Keratinocyte (primary cell): ENCODE results near the gene TPTE. TPM values are rescaled to one million over a fixed set of nuclear protein-coding genes. Genes with fewer than 3 reads are reported as not detected.
"Not testable (repeated sequence)": the region's sequence is repeated elsewhere in the genome, so short reads cannot be mapped to it uniquely, and the experiment has no call there.

Source experiments
- DNase-seq: peaks from one replicate; pipeline ENCODE4 v3.0.0-alpha.2; 2011; ENCODE audit warnings: low read depth, missing footprints, low spot score
- FAIRE-seq: peaks from 2 replicates; lab custom pipeline; 2011; peaks lifted over from hg19 to GRCh38; lab: Jason Lieb, UNC
- H2AFZ ChIP-seq: 2 replicates; pipeline ENCODE4 v1.6.0; 2012; ENCODE audit warnings: low read length, control low read depth, inconsistent platforms; ENCODE audit not compliant: control insufficient read depth
- H3K27ac ChIP-seq: 2 replicates; pipeline ENCODE4 v1.5.1; 2011; ENCODE audit warnings: low read length; ENCODE audit not compliant: control insufficient read depth, insufficient read depth
- H3K27me3 ChIP-seq: 3 replicates; pipeline ENCODE4 v1.6.0; 2011; ENCODE audit warnings: low read length; ENCODE audit not compliant: control insufficient read depth, insufficient read depth; ENCODE audit errors: extremely low read depth
- H3K36me3 ChIP-seq, 2 experiments: 2 replicates in 1 of 2; 3 replicates in 1 of 2; pipeline ENCODE4 v1.5.1; 2011; ENCODE audit warnings: low read length in 2 of 2, mild to moderate bottlenecking in 1 of 2; ENCODE audit not compliant: control insufficient read depth in 2 of 2, insufficient read depth in 2 of 2; ENCODE audit errors: extremely low read depth in 1 of 2
- H3K4me1 ChIP-seq: 3 replicates; pipeline ENCODE4 v1.5.1; 2011; ENCODE audit warnings: low read length; ENCODE audit not compliant: control insufficient read depth, insufficient read depth; ENCODE audit errors: extremely low read depth
- H3K4me2 ChIP-seq: 3 replicates; pipeline ENCODE4 v1.6.0; 2011; ENCODE audit warnings: low read depth, low read length; ENCODE audit not compliant: control insufficient read depth, insufficient read depth; ENCODE audit errors: extremely low read depth
- H3K4me3 ChIP-seq, 3 experiments: fragments of 200-600 bp in 1 of 3; sonication (generic) in 1 of 3; 2 replicates in 2 of 3; 3 replicates in 1 of 3; pipeline ENCODE4 v1.5.1; 2011 to 2016; ENCODE audit warnings: low read length in 3 of 3, mild to moderate bottlenecking in 3 of 3, control low read depth in 2 of 3, inconsistent platforms in 1 of 3, low read depth in 1 of 3, mixed read lengths in 1 of 3, mixed run types in 1 of 3, moderate library complexity in 1 of 3; ENCODE audit not compliant: control insufficient read depth in 2 of 3, insufficient read depth in 2 of 3; ENCODE audit errors: extremely low read depth in 1 of 3
- H3K79me2 ChIP-seq: 2 replicates; pipeline ENCODE4 v1.6.0; 2012; ENCODE audit warnings: low read length; ENCODE audit not compliant: control insufficient read depth, insufficient read depth
- H3K9ac ChIP-seq: 3 replicates; pipeline ENCODE4 v1.6.0; 2011; ENCODE audit warnings: low read length; ENCODE audit not compliant: control insufficient read depth, insufficient read depth; ENCODE audit errors: extremely low read depth
- H3K9me1 ChIP-seq: 3 replicates; pipeline ENCODE4 v1.6.0; 2011; ENCODE audit warnings: low read length; ENCODE audit not compliant: control insufficient read depth, insufficient read depth; ENCODE audit errors: extremely low read depth
- H3K9me3 ChIP-seq: 2 replicates; pipeline ENCODE4 v1.5.1; 2012; ENCODE audit warnings: low read depth, low read length; ENCODE audit not compliant: control insufficient read depth
- H4K20me1 ChIP-seq: 3 replicates; pipeline ENCODE4 v1.6.0; 2011; ENCODE audit warnings: low read length; ENCODE audit not compliant: control insufficient read depth, insufficient read depth; ENCODE audit errors: extremely low read depth
- CTCF ChIP-seq, 3 experiments: IDR thresholded peaks in 1 of 3; conservative IDR thresholded peaks in 1 of 3; optimal IDR thresholded peaks in 1 of 3; 2 replicates in 2 of 3; 3 replicates in 1 of 3; pipeline versions ENCODE3 to v1.5.1; 2011; ENCODE audit warnings: low read length in 3 of 3, mild to moderate bottlenecking in 3 of 3, moderate library complexity in 2 of 3, control low read depth in 1 of 3, inconsistent platforms in 1 of 3; ENCODE audit not compliant: insufficient read depth in 2 of 3; ENCODE audit errors: extremely low read depth in 1 of 3
- EZH2 ChIP-seq: IDR thresholded peaks from one replicate; pipeline ENCODE4 v1.6.1; 2012; ENCODE audit warnings: inconsistent platforms, mild to moderate bottlenecking, low read length, moderate library complexity
- dilution Hi-C: fragments of 300-500 bp; cut with MboI; formaldehyde crosslinking; loops from one replicate; pipeline ENCODE4 v1.7.0; 2020; ENCODE audit warnings: low sequenced_read_pairs; ENCODE audit not compliant: extremely low pct_ligation_motif_present
- polyA minus RNA-seq, 3 experiments: library from RNA; depleted of rRNA, polyadenylated mRNA; stranded (reverse); fragments of >200 nt; gene quantifications; 1 replicate in 1 of 3; 2 replicates in 1 of 3; 3 replicates in 1 of 3; pipeline ENCODE4 v1.2.3, GENCODE V29; 2011
- polyA plus RNA-seq, 5 experiments: library from polyadenylated mRNA; depleted of rRNA in 3 of 5; stranded (reverse) in 3 of 5; stranded (forward) in 1 of 5; unstranded in 1 of 5; fragments of >200 nt; gene quantifications; 1 replicate in 1 of 5; 2 replicates in 3 of 5; 3 replicates in 1 of 5; pipeline versions ENCODE4 v1.2.1 to v1.2.3, GENCODE V29; 2011 to 2012; ENCODE audit warnings: missing spikeins in 2 of 5, low read depth in 1 of 5, low replicate concordance in 1 of 5

The TPTE gene
- polyA plus RNA-seq (not detected in 3 replicates), polyA minus RNA-seq (not detected in 3 replicates)
- not detected for polyA plus RNA-seq (2011; ENCODE audit: low read depth)
- not detected in 2 replicates for polyA plus RNA-seq (2011; cell fraction: cytosol; rRNA removed)
- not detected in 2 replicates for polyA plus RNA-seq (2011; cell fraction: nucleus; rRNA removed)
- not detected in 2 replicates for polyA plus RNA-seq (2012; ENCODE audit: low replicate concordance)
- not detected for polyA minus RNA-seq (2011; cell fraction: cytosol; rRNA and poly(A)+ RNA removed)
- polyA minus RNA-seq (2011; cell fraction: nucleus; rRNA and poly(A)+ RNA removed) = not detected in 2 replicates

- Histone ChIP-seq H3K4me3 (no peak within 1 kb of the TSS), H3K9me1 (no peaks in the 10 kb centered on the region), H3K4me1 (no peaks in the 10 kb centered on the region), H3K36me3 (no peaks in the 10 kb centered on the region), H3K9ac (no peak within 1 kb of the TSS), H2AFZ (no peak within 1 kb of the TSS), H4K20me1 (no peaks in the 10 kb centered on the region), H3K27me3 (no peaks in the 10 kb centered on the region), H3K79me2 (no peaks in the 10 kb centered on the region), H3K27ac (no peak within 1 kb of the TSS), H3K4me2 (no peak within 1 kb of the TSS), H3K9me3 (peaks cover 12% of the 10 kb centered on the region)
- TF ChIP-seq EZH2 (no peak), CTCF (optimal IDR thresholded peaks at IDR 0.05 in 1 of 3, IDR thresholded peaks at IDR 0.05 in 1 of 3, conservative IDR thresholded peaks at IDR 0.05 in 1 of 3; ENCODE audit: extremely low read depth in 1 of 3, insufficient read depth in 2 of 3, low read length in 3 of 3) (no peak)
- FAIRE-seq (no peak), DNase-seq (no peak)
- dilution Hi-C loops = no loop called here
Measured at GRCh38 chr21:10521091-10521598, at the start of gene TPTE. TPTE (plus strand) TSS chr21:10521583; CDS start chr21:10538724, 17,141 bp downstream.

GRCh38 chr21:10471999-10472398 lies 49.4 kb upstream of the TPTE start:
- dilution Hi-C loops, H3K4me1 ChIP-seq, H4K20me1 ChIP-seq, H3K4me2 ChIP-seq, H3K79me2 ChIP-seq, H3K36me3 ChIP-seq, H3K9ac ChIP-seq, H3K27ac ChIP-seq, H3K4me3 ChIP-seq, FAIRE-seq, DNase-seq, H2AFZ ChIP-seq, H3K27me3 ChIP-seq, H3K9me3 ChIP-seq, H3K9me1 ChIP-seq: not testable (repeated sequence)

- dilution Hi-C loops, H3K9me1 ChIP-seq, DNase-seq, H3K27me3 ChIP-seq, H3K36me3 ChIP-seq, H3K27ac ChIP-seq, H3K4me3 ChIP-seq, H4K20me1 ChIP-seq, H3K4me2 ChIP-seq, H3K9me3 ChIP-seq, H2AFZ ChIP-seq, H3K79me2 ChIP-seq, H3K9ac ChIP-seq, H3K4me1 ChIP-seq, FAIRE-seq: not testable (repeated sequence)
Measured at GRCh38 chr21:10477794-10478193, 43.6 kb upstream of the TPTE start.

- H3K9me1 ChIP-seq, H3K4me3 ChIP-seq, dilution Hi-C loops, H3K9me3 ChIP-seq, H3K9ac ChIP-seq, FAIRE-seq, H2AFZ ChIP-seq, H3K36me3 ChIP-seq, H4K20me1 ChIP-seq, DNase-seq, H3K27me3 ChIP-seq, H3K4me1 ChIP-seq, H3K27ac ChIP-seq, H3K79me2 ChIP-seq, H3K4me2 ChIP-seq: not testable (repeated sequence)
Measured at GRCh38 chr21:10479875-10480274, 41.5 kb upstream of the TPTE start.
